GM12872 (cell line): Measurements from ENCODE around the gene MRPS18B.

Experiments
- TF ChIP-seq, protein P1 (sequence below): IDR thresholded peaks from 3 replicates; pipeline ENCODE4 v1.5.1; 2011; ENCODE audit warnings: low read depth, mild to moderate bottlenecking, low read length, moderate library complexity; ENCODE audit not compliant: insufficient read depth

MRPS18B gene

DNA sequence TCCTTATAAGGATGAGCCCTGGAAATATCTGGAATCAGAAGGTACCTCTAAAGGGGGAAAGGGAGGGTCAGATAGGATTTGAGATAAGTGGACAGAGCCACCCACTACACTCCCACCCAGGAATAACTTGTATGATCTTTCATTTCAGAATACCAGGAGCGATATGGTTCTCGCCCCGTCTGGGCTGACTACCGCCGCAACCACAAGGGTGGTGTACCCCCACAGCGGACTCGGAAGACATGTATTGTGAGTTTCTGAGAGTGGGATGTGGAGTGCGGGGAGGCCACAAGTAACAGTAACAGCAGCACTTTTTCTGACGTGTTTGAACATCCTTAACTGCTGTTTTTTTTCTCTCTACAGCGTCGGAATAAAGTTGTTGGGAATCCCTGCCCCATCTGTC is 1.9 kb downstream of the MRPS18B start:
- TF ChIP-seq, protein P1, sequence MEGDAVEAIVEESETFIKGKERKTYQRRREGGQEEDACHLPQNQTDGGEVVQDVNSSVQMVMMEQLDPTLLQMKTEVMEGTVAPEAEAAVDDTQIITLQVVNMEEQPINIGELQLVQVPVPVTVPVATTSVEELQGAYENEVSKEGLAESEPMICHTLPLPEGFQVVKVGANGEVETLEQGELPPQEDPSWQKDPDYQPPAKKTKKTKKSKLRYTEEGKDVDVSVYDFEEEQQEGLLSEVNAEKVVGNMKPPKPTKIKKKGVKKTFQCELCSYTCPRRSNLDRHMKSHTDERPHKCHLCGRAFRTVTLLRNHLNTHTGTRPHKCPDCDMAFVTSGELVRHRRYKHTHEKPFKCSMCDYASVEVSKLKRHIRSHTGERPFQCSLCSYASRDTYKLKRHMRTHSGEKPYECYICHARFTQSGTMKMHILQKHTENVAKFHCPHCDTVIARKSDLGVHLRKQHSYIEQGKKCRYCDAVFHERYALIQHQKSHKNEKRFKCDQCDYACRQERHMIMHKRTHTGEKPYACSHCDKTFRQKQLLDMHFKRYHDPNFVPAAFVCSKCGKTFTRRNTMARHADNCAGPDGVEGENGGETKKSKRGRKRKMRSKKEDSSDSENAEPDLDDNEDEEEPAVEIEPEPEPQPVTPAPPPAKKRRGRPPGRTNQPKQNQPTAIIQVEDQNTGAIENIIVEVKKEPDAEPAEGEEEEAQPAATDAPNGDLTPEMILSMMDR = no peak

DNA sequence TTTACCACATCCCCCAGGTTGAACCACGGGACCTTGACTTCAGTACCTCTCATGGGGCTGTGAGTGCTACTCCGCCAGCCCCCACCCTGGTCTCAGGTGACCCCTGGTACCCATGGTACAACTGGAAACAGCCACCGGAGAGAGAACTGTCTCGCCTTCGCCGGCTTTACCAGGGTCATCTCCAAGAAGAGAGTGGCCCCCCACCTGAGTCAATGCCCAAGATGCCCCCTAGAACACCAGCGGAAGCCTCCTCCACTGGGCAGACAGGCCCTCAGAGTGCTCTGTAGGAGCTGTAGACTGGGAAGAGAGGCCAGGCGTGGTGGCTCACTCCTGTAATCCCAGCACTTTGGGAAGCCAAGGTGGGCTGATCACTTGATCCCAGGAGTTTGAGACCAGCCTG is 7.9 kb downstream of the MRPS18B start:
- TF ChIP-seq, protein P1 = no peak

DNA sequence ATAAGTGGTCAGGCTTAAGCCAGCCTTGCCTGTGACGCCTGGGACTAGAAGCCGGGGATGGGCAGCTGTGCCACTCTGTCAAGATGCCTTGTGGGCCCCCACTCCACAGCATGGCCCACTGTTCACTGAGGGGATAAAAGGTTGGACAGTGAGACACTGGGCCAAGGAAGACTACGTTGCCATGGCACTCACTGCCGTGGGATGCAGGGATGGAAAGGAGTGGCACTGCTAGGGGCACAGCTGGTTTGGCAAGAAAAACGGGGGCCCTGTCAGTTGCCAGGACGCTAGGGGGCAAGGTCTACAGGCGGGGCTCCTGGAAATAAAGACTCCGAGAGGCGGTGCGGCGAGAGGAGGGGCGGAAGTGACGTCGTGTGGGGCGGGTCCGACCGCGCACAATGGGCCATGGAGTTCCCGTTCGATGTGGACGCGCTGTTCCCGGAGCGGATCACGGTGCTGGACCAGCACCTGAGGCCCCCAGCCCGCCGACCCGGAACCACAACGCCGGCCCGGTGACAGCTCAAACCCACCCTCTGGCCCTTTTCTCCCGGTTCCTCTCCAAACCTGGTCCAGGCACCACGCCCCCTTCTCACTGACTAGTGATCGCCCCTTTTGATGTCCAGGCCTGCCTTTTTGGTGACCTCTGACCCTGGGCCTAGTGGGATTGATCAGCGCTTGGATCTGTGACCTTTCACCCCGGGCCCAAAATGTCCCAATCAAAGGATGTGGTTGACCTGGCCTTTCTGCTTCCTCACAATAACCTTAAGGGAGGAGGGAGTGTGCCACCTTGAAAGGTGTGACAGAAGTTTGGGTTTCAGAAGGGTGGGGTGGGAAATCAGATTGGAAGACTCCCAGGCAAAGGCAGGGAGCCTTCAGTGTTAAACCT is 9.1 kb downstream of the MRPS18B start, which contains the start of gene ATAT1:
Gene ATAT1 (plus strand): TSS at position 391 of the 883 bp plus-strand sequence.
- TF ChIP-seq, protein P1 = peak; percentile 57

DNA sequence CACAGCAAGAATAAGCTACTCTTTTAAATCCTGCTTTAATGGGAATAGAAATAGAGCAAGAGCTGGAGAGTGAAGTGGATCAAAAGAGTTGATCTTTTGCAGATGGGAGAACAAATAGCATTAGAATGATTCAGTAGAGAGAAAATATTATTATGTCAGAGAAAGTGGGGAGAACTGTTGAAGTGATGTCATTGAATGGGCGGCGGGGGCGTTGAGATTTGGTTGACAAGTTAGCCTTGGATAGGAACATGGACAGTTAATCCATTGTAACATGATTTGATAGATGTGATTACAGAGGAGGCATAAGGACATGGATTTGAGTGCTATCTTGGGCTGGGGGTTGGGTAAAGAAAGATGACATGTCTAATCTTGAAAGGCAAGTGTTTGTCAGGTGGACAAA is 18.2 kb downstream of the MRPS18B start:
- TF ChIP-seq, protein P1 = no peak

DNA sequence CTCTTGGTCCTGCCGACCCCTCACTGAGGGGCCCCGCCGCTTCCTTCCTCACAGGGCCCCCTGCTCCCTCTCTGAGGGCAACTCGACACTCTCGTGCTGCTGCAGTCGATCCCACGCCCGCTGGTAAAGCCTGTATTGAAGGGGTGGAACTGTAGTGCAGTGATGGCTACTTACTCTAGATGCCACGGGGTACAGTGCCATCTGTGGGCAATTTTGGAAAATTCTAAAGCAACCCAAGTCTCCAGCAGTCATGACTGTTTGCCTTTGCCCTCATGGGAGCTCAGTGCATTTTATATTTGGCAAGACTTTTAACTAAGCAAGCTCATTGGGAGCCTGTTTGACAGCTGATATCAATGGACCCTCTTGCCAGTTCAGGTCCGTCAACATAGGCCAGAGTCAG is 22.8 kb downstream of the MRPS18B start:
- TF ChIP-seq, protein P1 = no peak

DNA sequence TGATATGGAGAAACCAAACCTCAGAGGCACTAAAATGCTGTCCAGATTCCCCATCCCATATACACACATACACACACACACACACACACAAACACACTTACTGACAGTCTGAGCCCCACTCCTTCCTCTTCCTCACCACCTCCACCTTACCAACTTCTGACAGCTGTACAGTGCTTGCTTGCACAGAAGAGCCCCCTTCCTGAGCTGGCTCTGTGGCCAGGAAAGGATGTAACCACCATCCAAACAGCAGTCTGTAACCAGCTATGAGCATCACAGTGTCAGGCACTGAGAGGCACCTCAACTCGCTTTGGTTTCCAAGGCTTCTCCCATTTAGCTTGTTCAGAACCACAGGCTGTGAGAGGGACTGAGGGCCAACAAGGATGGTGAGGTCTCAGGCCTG is 23.4 kb downstream of the MRPS18B start:
- TF ChIP-seq, protein P1 = no peak

DNA sequence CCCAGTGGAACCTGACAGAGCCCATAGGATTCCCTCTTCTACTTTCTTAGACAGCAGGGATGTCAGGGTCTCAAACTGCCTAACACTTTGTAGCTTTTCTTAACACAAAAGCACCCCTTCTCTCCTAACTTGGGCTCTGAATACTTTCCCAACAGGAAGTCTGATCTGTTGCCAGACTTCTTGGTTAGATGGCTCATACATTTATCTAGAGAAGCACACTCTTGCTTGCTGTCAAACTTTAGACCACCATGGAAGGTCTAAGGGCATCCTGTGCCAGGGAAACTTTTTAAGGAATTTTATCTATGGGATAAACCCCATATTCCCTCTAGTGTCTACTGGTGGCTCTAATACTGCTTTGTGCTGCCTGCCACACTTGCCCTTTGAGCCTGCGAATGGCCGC is 26.0 kb downstream of the MRPS18B start:
- TF ChIP-seq, protein P1 = no peak
